GM19099 (cell line): ENCODE measurements around the gene PANK3.

Experiments
- POLR2A ChIP-seq: IDR thresholded peaks from 3 replicates; pipeline ENCODE4 v1.6.1; 2011; ENCODE audit warnings: low read depth; ENCODE audit not compliant: insufficient read length; ENCODE audit errors: extremely low read depth

Gene PANK3

GRCh38 chr5:168575391-168576372 lies 3.5 kb downstream of the PANK3 start:
- TF ChIP-seq POLR2A = no peak

GRCh38 chr5:168570490-168571328 lies 8.5 kb downstream of the PANK3 start:
- no peak for TF ChIP-seq POLR2A

- TF ChIP-seq POLR2A = no peak
Observed at GRCh38 chr5:168568738-168569137, 10.4 kb downstream of the PANK3 start.

- no peak for TF ChIP-seq POLR2A
Observed at GRCh38 chr5:168563959-168564358, 15.2 kb downstream of the PANK3 start.

GRCh38 chr5:168562279-168562678 lies 16.9 kb downstream of the PANK3 start:
- no peak for TF ChIP-seq POLR2A

GRCh38 chr5:168557389-168557788 lies 21.8 kb downstream of the PANK3 start:
- TF ChIP-seq POLR2A = no peak

- no peak for TF ChIP-seq POLR2A
Observed at GRCh38 chr5:168553377-168554130, 25.6 kb downstream of the PANK3 start.

- no peak for TF ChIP-seq POLR2A
Observed at GRCh38 chr5:168552146-168552545, 27.0 kb downstream of the PANK3 start.

GRCh38 chr5:168550656-168551055 lies 28.5 kb downstream of the PANK3 start:
- no peak for TF ChIP-seq POLR2A

GRCh38 chr5:168549554-168549953 lies 29.6 kb downstream of the PANK3 start:
- TF ChIP-seq POLR2A = no peak

GRCh38 chr5:168537176-168537575 lies 42.0 kb downstream of the PANK3 start:
- TF ChIP-seq POLR2A = no peak

GRCh38 chr5:168531987-168532864 lies 46.9 kb downstream of the PANK3 start:
- TF ChIP-seq POLR2A = no peak

GRCh38 chr5:168531191-168531590 lies 48.0 kb downstream of the PANK3 start:
- TF ChIP-seq POLR2A = no peak

GRCh38 chr5:168530621-168531150 lies 48.5 kb downstream of the PANK3 start:
- no peak for TF ChIP-seq POLR2A
